ENCODE results near the gene GPR146. TPM values are rescaled to one million over a fixed set of nuclear protein-coding genes. Genes with fewer than 3 reads are reported as not detected.

Gene GPR146
- total RNA-seq, 4 donors from 2014 or later = 26.9 to 61.7 (median 39.0) TPM

DNA sequence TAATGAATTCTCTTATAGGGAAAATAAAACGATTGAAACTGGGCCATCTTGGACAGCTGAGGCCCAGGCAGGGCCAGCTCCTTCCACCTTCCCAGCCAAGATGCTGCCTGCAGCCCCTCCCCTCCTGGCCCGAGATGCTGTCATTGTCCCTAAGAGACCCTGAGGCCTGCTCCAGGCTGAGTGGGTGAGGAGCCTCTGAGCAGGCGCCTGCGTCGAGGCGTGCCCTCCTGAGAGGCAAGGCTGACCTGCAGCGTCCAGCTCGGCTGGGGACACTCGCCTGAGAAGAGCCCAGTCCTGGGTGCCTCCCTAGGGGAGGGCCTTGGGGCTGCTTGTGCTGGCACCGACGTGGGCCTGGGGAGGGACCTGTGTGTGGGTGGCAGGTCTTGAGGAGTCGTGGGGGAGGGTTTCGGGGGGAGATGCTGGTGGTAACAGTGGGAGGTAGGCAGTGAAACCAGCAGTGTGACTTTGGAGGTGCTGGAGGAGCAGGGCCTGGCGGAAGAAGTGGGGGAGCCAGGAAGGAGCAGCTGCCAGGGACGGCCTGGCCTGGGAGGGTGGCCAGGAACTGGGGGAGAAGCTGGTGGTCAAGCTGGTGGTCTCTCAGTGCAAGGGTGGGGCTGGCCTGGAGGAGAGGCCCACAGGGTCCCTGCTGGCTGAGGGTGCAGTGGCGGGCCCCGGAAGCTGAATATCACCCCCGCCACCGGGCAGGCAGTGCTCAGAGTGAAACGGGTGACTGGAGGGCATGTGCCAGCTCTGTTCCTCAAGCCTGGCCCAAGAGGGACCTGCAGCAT lies 7.9 kb downstream of the GPR146 start:
- 55 to 64% methylated on average over 13 to 20 of the region's 20 CpGs for WGBS, 2 donors
- no peak overlapping the region for H3K4me3 ChIP-seq (ENCODE audit: low read depth, poor library complexity, severe bottlenecking)
- intact Hi-C loops (cut with DNase I; ENCODE audit: low total_unique reads) = no loop called here
- DNase-seq (ENCODE audit: low spot score in 2 of 2) = no peak
- TF ChIP-seq POLR2A (IDR thresholded peaks at IDR 0.05) = no peak
- TF ChIP-seq, protein P1, sequence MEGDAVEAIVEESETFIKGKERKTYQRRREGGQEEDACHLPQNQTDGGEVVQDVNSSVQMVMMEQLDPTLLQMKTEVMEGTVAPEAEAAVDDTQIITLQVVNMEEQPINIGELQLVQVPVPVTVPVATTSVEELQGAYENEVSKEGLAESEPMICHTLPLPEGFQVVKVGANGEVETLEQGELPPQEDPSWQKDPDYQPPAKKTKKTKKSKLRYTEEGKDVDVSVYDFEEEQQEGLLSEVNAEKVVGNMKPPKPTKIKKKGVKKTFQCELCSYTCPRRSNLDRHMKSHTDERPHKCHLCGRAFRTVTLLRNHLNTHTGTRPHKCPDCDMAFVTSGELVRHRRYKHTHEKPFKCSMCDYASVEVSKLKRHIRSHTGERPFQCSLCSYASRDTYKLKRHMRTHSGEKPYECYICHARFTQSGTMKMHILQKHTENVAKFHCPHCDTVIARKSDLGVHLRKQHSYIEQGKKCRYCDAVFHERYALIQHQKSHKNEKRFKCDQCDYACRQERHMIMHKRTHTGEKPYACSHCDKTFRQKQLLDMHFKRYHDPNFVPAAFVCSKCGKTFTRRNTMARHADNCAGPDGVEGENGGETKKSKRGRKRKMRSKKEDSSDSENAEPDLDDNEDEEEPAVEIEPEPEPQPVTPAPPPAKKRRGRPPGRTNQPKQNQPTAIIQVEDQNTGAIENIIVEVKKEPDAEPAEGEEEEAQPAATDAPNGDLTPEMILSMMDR (IDR thresholded peaks at IDR 0.05) = no peak

DNA sequence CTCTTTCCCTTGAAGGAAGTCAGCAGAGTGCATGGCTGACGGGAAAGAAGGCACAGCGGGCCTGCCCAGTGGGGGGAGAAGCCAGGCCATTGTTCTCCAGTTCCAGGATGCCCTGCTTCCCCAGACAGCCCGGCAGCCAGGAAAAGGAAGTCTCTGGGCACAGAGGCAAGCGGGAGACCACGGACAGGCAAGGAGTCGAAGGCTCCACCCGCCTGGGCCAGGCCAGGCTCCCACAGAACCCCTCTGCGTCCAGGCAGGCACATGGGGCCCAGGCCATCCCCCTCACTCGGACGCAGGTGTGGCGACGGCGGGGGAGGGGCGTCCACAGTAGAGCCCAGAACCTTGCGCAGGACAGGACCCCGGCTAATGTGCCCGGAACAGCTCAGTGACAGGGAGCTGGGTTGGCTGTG lies 8.7 kb downstream of the GPR146 start:
- TF ChIP-seq POLR2A (IDR thresholded peaks at IDR 0.05) = no peak
- TF ChIP-seq, protein P1 (IDR thresholded peaks at IDR 0.05) = no peak
- H3K4me3 ChIP-seq (ENCODE audit: low read depth, poor library complexity, severe bottlenecking) = no peak overlapping the region
- intact Hi-C loops (cut with DNase I; ENCODE audit: low total_unique reads) = no loop called here
- DNase-seq (ENCODE audit: low spot score in 2 of 2) = peak in 1 of 2 donors; percentile 86
- WGBS, 2 donors = 75 to 77% methylated on average over 14 to 17 of the region's 17 CpGs

DNA sequence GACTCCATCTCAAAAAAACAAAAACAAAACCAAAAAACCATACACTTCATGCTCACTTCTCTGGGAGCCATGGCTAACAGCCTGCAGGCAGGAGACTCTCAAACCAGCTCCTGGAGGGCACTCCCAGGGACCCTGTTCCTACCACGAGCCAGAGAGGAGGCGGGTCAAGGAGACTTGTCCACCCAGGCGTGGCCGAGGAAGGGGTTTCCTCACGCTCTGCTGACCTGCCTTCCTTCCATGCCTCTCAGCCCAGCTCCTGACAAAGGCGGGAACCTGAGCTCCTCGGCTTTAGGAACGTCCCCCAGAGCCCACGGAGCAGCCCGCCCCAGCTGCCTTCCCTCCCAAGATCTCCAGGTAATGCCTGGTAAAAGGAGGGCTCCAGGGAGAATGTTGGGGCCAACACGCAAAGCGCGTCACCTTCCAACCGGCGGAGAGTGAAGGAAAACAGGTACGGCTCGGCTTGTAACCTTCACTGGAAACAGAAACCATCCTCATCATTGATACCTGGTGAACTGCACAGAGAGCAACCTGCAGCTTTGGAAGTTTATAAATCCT lies 9.5 kb downstream of the GPR146 start:
- DNase-seq (ENCODE audit: low spot score in 2 of 2) = no peak
- intact Hi-C loops (cut with DNase I; ENCODE audit: low total_unique reads) = no loop called here
- 82 to 86% methylated on average over 17 of the region's 17 CpGs for WGBS, 2 donors
- H3K4me3 ChIP-seq (ENCODE audit: low read depth, poor library complexity, severe bottlenecking) = no peak overlapping the region
- TF ChIP-seq POLR2A (IDR thresholded peaks at IDR 0.05) = no peak
- TF ChIP-seq, protein P1 (IDR thresholded peaks at IDR 0.05) = no peak

DNA sequence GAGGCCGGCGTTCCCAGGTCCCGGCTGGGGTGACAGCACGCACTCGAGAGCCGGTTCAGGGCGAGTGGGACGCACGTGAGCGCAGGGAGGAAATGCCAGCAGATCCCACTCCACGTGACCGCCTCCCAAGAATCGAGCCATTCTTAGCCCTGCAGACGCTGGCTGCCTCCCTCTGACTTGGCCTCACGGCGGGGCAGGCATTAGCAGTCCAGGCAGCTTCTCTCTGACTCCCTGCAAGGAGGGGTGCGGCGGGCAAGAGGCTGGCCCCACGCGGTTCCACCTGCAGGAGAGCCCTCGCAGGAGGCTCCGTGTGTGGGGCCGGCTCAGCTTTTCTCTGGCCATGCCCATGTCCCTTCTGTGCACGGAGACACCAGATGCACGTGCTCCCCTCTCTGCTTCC lies 10.1 kb downstream of the GPR146 start:
- 67 to 77% methylated on average over 25 of the region's 25 CpGs for WGBS, 2 donors
- DNase-seq (ENCODE audit: low spot score in 2 of 2) = peak in 1 of 2 donors; percentile 85

DNA sequence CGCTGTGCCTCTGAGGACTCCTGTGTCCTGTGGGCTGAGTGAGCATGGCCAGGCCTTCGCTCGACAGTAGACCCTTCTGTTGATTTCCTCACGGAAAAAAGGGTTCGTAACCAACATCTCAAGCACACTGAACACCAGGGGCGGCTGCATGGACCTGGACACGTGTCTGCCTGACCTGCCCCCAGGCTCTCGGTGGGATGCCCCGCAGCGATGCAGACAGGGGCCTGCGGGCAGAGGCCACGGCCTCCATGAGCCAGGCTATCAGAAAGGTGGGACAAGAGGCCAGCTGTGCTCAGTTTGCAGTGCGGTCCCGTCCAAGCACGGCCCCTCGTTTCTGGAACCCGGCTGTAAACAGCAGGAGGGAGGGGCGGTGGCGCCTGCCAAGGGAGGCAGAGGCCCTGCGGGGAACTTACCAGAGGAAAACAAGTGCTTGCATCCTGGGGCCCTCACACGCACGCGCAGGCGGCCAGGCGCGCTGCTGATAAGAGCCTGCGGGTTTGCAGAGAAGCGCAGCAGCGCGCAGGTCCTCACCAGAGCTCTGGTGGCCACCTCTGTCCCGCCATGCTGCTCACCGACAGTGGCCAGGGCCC lies 10.6 kb downstream of the GPR146 start:
- no peak for TF ChIP-seq POLR2A (IDR thresholded peaks at IDR 0.05)
- no peak overlapping the region for H3K4me3 ChIP-seq (ENCODE audit: low read depth, poor library complexity, severe bottlenecking)
- WGBS, 2 donors = 49 to 66% methylated on average over 20 to 23 of the region's 32 CpGs
- intact Hi-C loops (cut with DNase I; ENCODE audit: low total_unique reads) = no loop called here
- peak in 1 of 2 donors; percentile 92 for DNase-seq (ENCODE audit: low spot score in 2 of 2)

More for the DNA sequence above, 10.1 kb downstream of the GPR146 start:
- no peak overlapping the region for H3K4me3 ChIP-seq (ENCODE audit: low read depth, poor library complexity, severe bottlenecking)
- no peak for TF ChIP-seq POLR2A (IDR thresholded peaks at IDR 0.05)
- TF ChIP-seq, protein P1 (IDR thresholded peaks at IDR 0.05) = no peak
- intact Hi-C loops (cut with DNase I; ENCODE audit: low total_unique reads) = no loop called here

- intact Hi-C loops (cut with DNase I; ENCODE audit: low total_unique reads) = no loop called here
- TF ChIP-seq POLR2A (IDR thresholded peaks at IDR 0.05) = no peak
- TF ChIP-seq, protein P1 (IDR thresholded peaks at IDR 0.05) = no peak
- H3K4me3 ChIP-seq (ENCODE audit: low read depth, poor library complexity, severe bottlenecking) = no peak overlapping the region
- 76 to 80% methylated on average over 8 to 15 of the region's 15 CpGs for WGBS, 2 donors
- no peak for DNase-seq (ENCODE audit: low spot score in 2 of 2)
Measured at GRCh38 chr7:1055491-1055955, 11.2 kb downstream of the GPR146 start.

All from lower leg skin (tissue), 4 donors.